HepG2 (cell line): ENCODE results near the gene HLF. TPM values are rescaled to one million over a fixed set of nuclear protein-coding genes. Genes with fewer than 3 reads are reported as not detected.

ENCODE experiments used
- CENPBD1 ChIP-seq: sonication (generic); formaldehyde crosslinking; IDR thresholded peaks from 2 replicates; pipeline ENCODE4 v1.8.0; 2022; ENCODE audit warnings: missing genetic modification reagents, low read depth, mild to moderate bottlenecking, borderline replicate concordance
- JDP2 ChIP-seq: sonication (generic); formaldehyde crosslinking; IDR thresholded peaks from 2 replicates; pipeline ENCODE4 v1.8.1; 2022; ENCODE audit warnings: missing genetic modification reagents, borderline replicate concordance
- MAF1 ChIP-seq: sonication (generic); formaldehyde crosslinking; IDR thresholded peaks from 2 replicates; pipeline ENCODE4 v1.5.0; 2020; ENCODE audit warnings: missing genetic modification reagents, borderline replicate concordance
- MLLT10 ChIP-seq: sonication (generic); formaldehyde crosslinking; IDR thresholded peaks from 2 replicates; pipeline ENCODE4 v1.4.0; 2020; ENCODE audit warnings: missing genetic modification reagents
- MXI1 ChIP-seq: IDR thresholded peaks from 3 replicates; pipeline ENCODE4 v1.6.1; 2012; ENCODE audit warnings: low read depth, low read length, inconsistent platforms, borderline replicate concordance
- NFATC3 ChIP-seq: sonication (generic); formaldehyde crosslinking; IDR thresholded peaks from 2 replicates; pipeline ENCODE4 v1.5.1; 2020; ENCODE audit warnings: mild to moderate bottlenecking, missing genetic modification reagents
- ONECUT2 ChIP-seq: sonication (generic); formaldehyde crosslinking; IDR thresholded peaks from 2 replicates; pipeline ENCODE4 v1.4.0; 2020; ENCODE audit warnings: missing genetic modification reagents
- PRDM4 ChIP-seq: sonication (generic); formaldehyde crosslinking; IDR thresholded peaks from 2 replicates; pipeline ENCODE4 v1.9.0; 2021; ENCODE audit warnings: missing genetic modification reagents, borderline replicate concordance
- REXO4 ChIP-seq: sonication (generic); formaldehyde crosslinking; IDR thresholded peaks from 2 replicates; pipeline ENCODE4 v1.8.0; 2022; ENCODE audit warnings: missing genetic modification reagents, mild to moderate bottlenecking, borderline replicate concordance
- ZBTB38 ChIP-seq: sonication (generic); formaldehyde crosslinking; IDR thresholded peaks from 2 replicates; pipeline ENCODE4 v1.5.1; 2020; ENCODE audit warnings: mild to moderate bottlenecking, missing genetic modification reagents
- ZNF44 ChIP-seq: sonication (generic); formaldehyde crosslinking; IDR thresholded peaks from 2 replicates; pipeline ENCODE4 v1.5.1; 2020; ENCODE audit warnings: mild to moderate bottlenecking, missing genetic modification reagents
- ZNF446 ChIP-seq: sonication (generic); formaldehyde crosslinking; IDR thresholded peaks from 2 replicates; pipeline ENCODE4 v1.5.0; 2020; ENCODE audit warnings: mild to moderate bottlenecking, missing genetic modification reagents
- ZNF512 ChIP-seq: sonication (generic); formaldehyde crosslinking; IDR thresholded peaks from 2 replicates; pipeline ENCODE4 v1.4.0; 2020; ENCODE audit warnings: mild to moderate bottlenecking, missing genetic modification reagents
- ZNF747 ChIP-seq: sonication (generic); formaldehyde crosslinking; IDR thresholded peaks from 2 replicates; pipeline ENCODE4 v1.8.1; 2023; ENCODE audit warnings: missing genetic modification reagents, mild to moderate bottlenecking, borderline replicate concordance
- polyA plus RNA-seq, 8 experiments: library from polyadenylated mRNA; depleted of rRNA in 3 of 8; stranded (reverse) in 7 of 8; unstranded in 1 of 8; fragments of >200 nt; fragmentation: Illumina TruSeq in 4 of 8; extraction: Trizol in 4 of 8; gene quantifications; 2 replicates each; pipeline versions ENCODE4 v1.2.1 to v1.2.3, GENCODE V29; 2011 to 2016; ENCODE audit warnings: low read depth in 4 of 8, missing spikeins in 1 of 8, mixed read lengths in 1 of 8; ENCODE audit not compliant: insufficient read depth in 1 of 8
- total RNA-seq, 5 experiments: library from RNA; depleted of rRNA; stranded (reverse); fragments of >200 nt; fragmentation: Illumina TruSeq; extraction: Trizol; gene quantifications; 2 replicates each; pipeline ENCODE4 v1.2.3, GENCODE V29; 2016; ENCODE audit warnings: low read depth in 1 of 5
- TF ChIP-seq, protein P1 (sequence below): sonication (generic); formaldehyde crosslinking; IDR thresholded peaks from 2 replicates; pipeline ENCODE4 v1.4.0; 2020; ENCODE audit warnings: mild to moderate bottlenecking, missing genetic modification reagents
- TF ChIP-seq, protein P2 (sequence below): sonication (generic); formaldehyde crosslinking; IDR thresholded peaks from 2 replicates; pipeline ENCODE4 v1.8.1; 2023; ENCODE audit warnings: mild to moderate bottlenecking, missing genetic modification reagents

Gene HLF
- total and polyA plus RNA-seq, 2 of the 13 experiments (the other 11 are each of a cell fraction or from before 2014, with no cell fraction given), result 202 to 346 TPM

DNA sequence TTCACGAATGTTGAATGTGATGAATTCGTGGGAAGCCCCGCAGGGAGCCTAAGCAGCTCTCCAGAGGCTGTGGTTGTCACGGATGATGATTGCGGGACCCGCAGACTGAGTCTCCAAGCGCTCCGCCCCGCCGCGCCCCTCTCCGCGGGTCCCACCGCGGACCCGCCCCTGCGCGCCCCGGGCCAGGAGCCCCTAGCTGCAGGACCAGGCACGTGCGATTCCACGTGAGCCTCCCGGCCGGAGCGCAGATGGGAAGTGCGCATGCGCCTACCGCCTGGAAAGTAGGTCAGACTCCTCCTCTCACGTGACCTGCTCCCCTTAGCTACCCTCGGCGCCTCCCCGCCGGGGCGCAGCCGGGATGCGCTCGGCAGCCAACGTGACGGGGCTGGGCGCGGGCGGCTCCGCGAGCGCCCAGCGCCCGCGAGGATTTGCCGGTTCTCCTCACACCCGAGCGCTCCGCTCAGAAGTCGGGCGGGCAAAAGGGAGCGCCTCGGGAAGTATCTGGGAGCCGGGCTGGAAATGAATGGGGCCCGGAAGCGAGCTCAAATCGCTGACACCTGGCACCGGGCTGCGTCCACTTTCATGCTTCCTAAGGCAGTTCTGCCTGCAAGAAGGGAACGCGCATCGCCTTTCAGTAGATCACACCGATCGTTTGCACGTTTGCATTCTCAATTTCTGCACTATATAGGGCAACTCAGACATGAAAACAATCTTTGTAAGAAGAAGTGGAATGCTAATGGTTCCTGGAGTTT lies 26.4 kb upstream of the HLF start (continued):
- TF ChIP-seq ZNF512 (CRISPR knock-in tag) (no peak; the same call in 1 of the 2 replicates), ZNF747 (CRISPR knock-in tag) (peak; percentile 10; the same call in 1 of the 2 replicates), CENPBD1 (CRISPR knock-in tag) (no peak), JDP2 (CRISPR knock-in tag) (0 out of 2 replicates have a peak, but pooled peaks have one; percentile 21), ZBTB38 (CRISPR knock-in tag) (peak; percentile 96), MLLT10 (no peak), MAF1 (CRISPR knock-in tag) (no peak), ONECUT2 (CRISPR knock-in tag) (no peak), NFATC3 (CRISPR knock-in tag) (no peak), ZNF446 (no peak), PRDM4 (CRISPR knock-in tag) (no peak), MXI1 (peak; percentile 90; the same call in 2 of the 3 replicates), REXO4 (CRISPR knock-in tag) (no peak), ZNF44 (CRISPR knock-in tag) (peak; percentile 45; the same call in 1 of the 2 replicates)
- TF ChIP-seq, protein P1, sequence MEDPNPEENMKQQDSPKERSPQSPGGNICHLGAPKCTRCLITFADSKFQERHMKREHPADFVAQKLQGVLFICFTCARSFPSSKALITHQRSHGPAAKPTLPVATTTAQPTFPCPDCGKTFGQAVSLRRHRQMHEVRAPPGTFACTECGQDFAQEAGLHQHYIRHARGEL (CRISPR knock-in tag), result peak; percentile 90; the same call in 1 of the 2 replicates
- TF ChIP-seq, protein P2, sequence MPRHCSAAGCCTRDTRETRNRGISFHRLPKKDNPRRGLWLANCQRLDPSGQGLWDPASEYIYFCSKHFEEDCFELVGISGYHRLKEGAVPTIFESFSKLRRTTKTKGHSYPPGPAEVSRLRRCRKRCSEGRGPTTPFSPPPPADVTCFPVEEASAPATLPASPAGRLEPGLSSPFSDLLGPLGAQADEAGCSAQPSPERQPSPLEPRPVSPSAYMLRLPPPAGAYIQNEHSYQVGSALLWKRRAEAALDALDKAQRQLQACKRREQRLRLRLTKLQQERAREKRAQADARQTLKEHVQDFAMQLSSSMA, result no peak; the same call in 1 of the 2 replicates
- TF ChIP-seq, all 625 proteins: peak for 317
